SK-N-SH (cell line): Measurements from ENCODE around the gene CHGA.

Experiments
- MXI1 ChIP-seq: IDR thresholded peaks from 2 replicates; pipeline ENCODE4 v1.6.1; 2012; ENCODE audit warnings: mild to moderate bottlenecking, low read depth, low read length, improper control_type of control experiment
- POLR2AphosphoS5 ChIP-seq: IDR thresholded peaks from 2 replicates; pipeline ENCODE4 v1.6.1; 2012; ENCODE audit warnings: low read depth, low read length
- RFX5 ChIP-seq: IDR thresholded peaks from 2 replicates; pipeline ENCODE4 v1.6.1; 2012; ENCODE audit warnings: mild to moderate bottlenecking, improper control_type of control experiment, low read length
- SIN3A ChIP-seq: IDR thresholded peaks from 2 replicates; pipeline ENCODE4 v1.6.1; 2012; ENCODE audit warnings: low read depth, mild to moderate bottlenecking, low read length, moderate library complexity, borderline replicate concordance
- TAF1 ChIP-seq: IDR thresholded peaks from 2 replicates; pipeline ENCODE4 v1.6.1; 2012; ENCODE audit warnings: low read depth, mild to moderate bottlenecking, low read length, moderate library complexity, borderline replicate concordance
- TF ChIP-seq, protein P1 (sequence below): fragments of 200-600 bp; sonication (generic); IDR thresholded peaks from 2 replicates; pipeline ENCODE4 v1.6.1; 2017; ENCODE audit warnings: antibody characterized with exemption, mild to moderate bottlenecking, moderate library complexity
- TF ChIP-seq, protein P2 (sequence below): IDR thresholded peaks from 2 replicates; pipeline ENCODE4 v1.4.0; 2012; ENCODE audit warnings: low read depth

DNA sequence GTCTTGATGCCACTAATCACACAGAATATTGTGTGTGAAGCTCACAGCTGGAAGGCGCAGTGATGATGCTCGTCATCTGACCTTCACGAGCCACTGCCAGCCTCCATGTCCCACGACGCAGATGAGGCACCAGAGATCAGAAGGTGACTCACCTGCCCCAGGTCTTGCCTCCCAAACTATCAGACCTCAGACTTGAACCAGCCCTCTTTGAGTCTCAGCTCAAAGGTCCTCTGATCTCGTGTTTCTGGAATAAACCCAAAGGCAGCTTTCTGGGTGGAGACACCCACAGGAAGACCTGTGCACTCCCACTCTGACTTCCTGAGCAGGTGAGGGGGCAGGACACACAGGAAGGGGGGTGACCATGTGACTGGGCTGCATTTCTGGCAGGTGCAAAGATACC lies 19.6 kb upstream of the CHGA start:
- TF ChIP-seq SIN3A (no peak), POLR2AphosphoS5 (no peak), TAF1 (no peak), MXI1 (no peak), RFX5 (no peak)
- TF ChIP-seq, protein P1, sequence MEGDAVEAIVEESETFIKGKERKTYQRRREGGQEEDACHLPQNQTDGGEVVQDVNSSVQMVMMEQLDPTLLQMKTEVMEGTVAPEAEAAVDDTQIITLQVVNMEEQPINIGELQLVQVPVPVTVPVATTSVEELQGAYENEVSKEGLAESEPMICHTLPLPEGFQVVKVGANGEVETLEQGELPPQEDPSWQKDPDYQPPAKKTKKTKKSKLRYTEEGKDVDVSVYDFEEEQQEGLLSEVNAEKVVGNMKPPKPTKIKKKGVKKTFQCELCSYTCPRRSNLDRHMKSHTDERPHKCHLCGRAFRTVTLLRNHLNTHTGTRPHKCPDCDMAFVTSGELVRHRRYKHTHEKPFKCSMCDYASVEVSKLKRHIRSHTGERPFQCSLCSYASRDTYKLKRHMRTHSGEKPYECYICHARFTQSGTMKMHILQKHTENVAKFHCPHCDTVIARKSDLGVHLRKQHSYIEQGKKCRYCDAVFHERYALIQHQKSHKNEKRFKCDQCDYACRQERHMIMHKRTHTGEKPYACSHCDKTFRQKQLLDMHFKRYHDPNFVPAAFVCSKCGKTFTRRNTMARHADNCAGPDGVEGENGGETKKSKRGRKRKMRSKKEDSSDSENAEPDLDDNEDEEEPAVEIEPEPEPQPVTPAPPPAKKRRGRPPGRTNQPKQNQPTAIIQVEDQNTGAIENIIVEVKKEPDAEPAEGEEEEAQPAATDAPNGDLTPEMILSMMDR, result no peak
- TF ChIP-seq, protein P2, sequence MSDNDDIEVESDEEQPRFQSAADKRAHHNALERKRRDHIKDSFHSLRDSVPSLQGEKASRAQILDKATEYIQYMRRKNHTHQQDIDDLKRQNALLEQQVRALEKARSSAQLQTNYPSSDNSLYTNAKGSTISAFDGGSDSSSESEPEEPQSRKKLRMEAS, result no peak
